Endometrium (tissue), 2 donors: ENCODE results near the gene GRIK3.
"Not testable (repeated sequence)": the region's sequence is repeated elsewhere in the genome, so short reads cannot be mapped to it uniquely, and the experiment has no call there.

Experiments used
- FAIRE-seq: peaks from 2 replicates; lab custom pipeline; 2012; peaks lifted over from hg19 to GRCh38; lab: Jason Lieb, UNC
- donor health status: control.
- donor health status: control.

The GRIK3 gene

DNA sequence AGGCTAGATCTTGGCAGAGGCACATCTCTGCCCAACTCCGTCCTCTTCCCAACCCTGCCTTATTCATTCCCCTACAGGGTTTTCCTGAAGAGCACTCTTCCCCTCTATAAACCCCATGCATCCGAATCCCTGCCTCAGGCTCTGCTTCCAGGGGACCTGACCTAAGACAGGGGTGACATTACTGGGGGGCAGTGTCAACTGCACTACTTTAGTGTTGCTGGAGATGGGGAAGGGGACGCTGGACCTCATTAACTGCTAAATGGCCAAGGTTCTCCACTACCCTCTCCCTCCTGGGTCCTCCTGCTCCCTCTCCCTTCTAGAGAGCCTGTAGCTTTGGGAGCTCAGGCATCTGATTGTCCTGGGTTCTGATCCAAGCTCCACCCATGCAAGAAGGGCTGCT, 126.2 kb downstream of the GRIK3 start:
- FAIRE-seq: no peak

DNA sequence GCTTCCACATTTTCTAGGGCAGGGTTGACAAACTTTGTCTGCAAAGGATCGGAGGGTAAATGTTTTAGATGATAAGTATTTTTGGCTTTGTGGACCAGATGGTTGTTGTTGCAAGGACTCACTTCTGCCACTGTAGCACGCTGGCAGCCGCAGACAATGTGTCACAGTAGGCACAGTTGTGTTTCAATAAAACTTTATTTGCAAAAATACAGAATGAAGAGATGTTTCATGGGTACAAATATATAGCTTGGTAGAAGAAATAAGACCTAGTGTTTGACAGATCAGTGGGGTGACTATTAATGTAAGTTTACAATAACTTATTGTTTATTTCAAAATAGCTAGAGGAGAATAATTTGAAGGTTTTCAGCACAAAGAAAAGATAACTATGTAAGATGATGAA, 127.8 kb downstream of the GRIK3 start:
- no peak for FAIRE-seq

DNA sequence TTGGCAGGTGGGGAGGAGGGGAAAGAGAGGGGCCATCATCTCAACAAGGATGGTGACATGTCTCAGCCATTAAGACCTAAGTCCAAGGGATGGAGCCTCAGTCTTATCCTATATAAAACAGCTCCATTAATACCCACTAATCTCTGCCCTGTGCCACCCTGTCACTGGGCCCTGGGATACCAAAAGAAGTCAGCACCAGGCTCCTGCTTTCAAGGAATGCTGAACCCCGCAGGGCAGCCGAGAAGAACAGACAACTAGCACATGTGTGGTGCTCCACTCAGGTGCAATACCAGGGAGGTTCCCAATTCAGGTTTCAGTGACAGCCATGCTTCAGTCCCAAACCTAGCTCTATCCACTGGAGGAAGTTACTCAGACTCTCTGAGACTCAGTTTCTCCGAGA, 128.4 kb downstream of the GRIK3 start:
- no peak for FAIRE-seq

DNA sequence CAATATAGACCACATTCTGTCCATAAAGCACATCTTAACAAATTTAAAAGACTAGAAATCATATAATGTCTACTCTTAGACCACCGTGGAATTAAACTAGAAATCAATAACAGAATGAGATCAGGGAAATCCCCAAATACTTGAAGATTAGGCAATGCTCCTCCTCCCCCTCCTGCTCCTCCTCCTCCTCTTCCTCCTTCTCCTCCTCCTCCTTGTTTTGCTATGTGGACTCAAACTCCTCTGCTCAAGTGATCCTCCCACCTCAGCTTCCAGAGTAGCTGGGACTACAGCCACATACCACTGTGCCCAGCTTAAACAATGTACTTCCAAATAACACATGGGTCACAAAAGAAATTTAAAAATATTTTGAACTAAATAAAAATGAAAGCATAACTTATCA, 134.2 kb downstream of the GRIK3 start:
- FAIRE-seq: no peak

DNA sequence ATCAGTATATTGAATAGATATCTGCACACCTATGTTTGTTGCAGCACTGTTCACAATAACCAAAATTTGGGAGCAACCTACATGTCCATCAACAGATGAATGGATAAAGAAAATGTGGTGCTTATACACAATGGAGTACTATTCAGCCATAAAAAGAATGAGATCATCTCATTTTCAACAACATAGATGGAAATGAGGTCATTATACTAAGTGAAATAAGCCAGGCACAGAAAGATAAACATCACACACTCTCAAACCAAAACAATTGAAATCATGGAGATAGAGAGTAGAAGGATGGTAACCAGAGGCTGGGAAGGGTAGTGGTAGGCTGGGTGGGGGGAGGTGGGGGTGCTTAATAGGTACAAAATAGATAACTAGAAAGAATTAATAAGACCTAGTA, 136.5 kb downstream of the GRIK3 start:
- not testable (repeated sequence) for FAIRE-seq

DNA sequence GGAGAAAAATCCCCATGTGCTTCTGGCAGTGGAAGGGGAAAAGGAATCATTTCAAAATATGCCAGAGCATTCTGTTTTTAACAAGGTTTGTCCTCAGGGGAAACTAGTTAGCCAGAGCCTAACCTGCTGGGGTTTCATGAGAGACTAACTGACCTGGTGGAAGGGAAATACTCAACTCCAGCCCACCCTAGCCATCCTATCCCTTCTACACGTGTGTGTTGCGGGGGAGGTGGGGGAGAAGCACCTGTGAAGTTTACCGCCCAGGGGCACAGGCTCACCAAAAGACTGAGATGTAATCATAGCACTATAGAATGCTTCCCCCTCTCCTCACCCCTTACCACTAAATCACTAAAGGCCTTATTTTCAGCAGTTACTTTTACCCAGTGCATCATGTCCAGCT, 139.5 kb downstream of the GRIK3 start:
- FAIRE-seq: no peak

DNA sequence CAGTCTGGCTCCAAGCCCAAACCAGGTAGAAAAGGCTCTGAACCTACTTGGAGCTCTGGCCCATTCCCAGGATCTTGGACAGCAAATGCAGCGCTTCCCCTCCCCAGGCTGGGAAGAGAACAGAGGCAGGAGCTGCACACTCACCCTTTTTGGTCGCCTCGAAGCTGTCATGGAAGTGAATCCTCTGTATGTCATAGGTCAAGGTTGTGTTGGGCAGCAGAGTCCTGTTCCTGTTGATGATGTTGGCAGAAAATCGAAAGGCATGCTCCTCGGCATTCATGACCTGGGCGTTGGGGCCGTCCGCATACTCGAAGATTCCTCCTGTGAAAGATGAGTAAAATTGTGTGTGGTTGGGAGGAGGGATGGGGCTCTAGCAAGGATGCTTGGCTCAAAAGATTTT, 143.5 kb downstream of the GRIK3 start:
- no peak for FAIRE-seq

DNA sequence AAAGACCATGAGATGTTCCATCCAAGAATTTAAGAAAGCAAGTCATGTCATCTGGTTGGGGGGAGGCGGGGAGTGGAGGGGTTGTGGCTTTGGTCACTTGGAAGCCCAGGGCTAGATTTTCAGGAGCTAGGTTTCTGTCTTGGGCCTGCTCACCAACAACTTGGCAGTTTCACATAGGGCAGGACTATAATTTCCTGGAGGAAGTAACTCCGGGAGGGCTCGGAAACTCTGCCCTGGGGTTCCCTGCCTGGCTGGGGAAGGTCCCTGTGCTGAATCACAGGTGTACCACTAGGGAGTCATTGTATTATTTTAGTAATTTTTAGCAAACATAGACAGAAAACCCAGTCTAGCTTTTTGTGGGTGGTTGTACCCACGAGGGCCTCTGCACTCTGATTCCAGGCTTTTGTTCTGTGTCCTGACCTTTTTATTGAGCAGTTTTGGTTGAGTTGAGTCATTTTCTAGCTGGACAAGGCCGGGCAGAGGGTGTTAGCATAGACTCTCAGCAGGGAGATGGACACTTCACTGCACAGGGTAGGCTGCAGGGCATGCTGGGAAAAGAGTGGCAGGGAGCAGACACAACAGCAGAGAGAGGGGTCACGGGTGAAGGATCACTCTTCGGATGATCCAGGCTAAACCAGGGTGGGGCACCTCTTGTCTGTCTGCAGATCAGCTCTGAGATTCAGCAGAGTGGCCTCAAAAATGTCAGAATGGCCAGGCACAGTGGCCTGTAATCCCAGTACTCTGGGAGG, 144.7 kb downstream of the GRIK3 start:
- no peak for FAIRE-seq

DNA sequence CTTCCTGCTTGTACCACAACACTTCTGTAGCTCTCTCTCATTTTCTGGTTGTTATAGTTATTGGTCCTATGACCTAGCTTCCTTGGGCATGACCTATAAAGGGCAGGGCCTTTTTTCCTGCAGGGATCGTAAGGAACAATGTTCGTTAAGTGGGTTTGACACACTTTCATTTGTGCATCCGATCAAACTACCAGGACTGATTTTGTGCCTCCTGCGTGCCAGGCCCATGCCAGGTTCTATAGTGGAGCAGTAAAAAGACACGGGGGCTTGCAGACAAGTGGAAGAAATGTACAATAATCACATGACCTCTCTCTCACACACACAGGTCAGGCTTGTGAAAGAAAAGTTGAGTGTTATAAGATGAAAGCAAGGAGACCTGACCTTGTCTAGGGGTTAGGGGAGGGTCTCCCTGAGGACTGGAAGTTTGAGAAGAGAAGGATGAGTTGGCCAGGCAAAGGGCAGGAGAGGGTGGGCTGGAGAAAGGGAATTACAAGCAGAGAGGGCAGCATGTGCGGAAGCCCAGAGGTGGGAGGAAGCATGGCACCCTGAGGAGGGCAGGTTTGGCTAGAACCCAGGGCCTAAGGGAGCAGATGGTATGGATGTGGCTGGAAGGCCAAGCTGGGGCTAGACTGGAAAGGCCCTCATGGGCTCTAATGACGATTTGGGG, 145.4 kb downstream of the GRIK3 start:
- no peak for FAIRE-seq

DNA sequence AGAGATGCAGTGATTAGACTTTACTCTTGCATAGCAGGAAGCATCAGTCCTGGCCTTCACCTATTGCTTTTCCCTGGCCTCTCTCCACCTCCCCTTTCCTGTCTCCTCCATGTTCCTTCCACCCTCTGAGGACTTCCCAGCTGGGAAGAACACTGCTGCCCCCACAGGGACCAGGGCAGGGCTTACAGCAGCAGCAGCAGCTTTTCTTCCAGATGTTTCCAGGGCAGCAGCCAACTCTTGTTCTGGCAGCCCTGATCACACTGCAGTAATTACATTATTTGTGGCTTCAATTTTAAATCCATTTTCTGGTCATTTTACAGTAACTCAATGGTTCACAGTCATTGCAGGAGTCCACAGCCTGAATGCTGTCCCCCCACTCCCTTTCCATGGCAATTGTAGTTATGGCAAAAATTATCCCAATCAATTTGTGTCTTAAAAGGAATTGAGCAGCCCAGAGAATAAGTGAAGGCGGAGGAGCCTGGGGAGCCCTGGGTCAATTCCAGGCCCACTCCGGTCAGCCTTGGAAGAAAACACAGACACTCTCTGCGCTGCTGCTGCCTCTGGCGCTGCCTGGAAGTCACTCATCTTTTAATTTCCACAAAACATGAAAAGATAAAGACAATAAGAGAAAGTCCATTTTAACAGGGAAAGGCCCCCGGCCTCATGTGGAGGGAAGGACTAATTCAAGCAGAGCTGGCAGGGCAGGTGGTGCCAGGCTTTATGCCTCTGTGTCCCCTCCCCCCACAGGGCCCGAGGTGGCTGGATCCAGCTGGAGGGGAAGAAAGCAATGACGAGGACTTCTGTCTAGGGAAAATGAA, 148.6 kb downstream of the GRIK3 start:
- no peak for FAIRE-seq

DNA sequence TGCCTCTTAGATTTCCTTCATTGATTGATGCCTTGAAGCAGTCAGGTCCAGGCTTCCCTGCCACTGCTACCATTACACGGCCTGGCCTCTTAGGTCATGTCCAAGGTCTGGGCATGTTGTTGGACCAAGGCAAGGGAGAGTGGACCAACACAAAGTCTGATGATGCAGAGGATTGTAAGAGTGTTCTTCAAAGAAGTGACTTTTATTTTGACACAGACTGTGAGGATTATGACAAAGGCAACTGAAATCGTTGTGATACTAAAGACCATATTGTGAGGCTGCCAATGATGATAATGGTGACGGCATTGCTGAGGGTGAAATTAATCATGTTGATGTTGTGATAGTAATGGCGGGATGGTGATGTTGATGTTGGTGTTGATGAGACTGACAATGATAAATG, 149.5 kb downstream of the GRIK3 start:
- no peak for FAIRE-seq

DNA sequence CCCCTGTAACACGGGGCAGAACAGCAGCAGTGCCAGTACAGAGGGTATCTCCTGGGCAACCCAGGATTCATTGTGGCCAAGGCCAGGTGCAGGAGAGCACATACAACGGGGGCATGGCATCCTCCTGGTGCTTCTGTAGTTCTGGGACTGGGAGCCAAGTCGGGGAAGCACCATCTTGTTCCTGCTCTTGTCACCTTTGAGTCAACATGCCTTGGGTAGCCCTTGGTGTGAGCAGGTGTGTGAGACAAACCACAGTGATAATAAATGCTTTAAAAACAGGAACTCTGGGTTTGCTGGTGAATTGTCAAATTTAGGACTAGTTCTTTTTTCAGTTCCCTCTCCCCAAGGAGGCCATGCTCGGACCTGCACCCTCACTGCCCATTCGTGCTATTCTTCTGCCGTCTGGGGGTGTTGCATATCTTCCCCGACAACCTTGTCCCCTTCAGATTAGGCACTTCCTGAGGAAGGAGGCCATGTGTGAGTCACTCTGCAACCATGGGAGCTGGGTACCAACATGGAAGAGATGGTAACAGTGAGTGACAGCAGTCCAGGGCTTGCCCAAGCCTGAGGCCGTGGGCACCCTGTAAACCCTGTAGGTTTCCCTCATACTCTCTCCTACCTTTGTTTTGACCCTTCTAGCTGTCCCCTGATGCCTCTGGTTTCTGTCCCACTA, 150.2 kb downstream of the GRIK3 start:
- no peak for FAIRE-seq

DNA sequence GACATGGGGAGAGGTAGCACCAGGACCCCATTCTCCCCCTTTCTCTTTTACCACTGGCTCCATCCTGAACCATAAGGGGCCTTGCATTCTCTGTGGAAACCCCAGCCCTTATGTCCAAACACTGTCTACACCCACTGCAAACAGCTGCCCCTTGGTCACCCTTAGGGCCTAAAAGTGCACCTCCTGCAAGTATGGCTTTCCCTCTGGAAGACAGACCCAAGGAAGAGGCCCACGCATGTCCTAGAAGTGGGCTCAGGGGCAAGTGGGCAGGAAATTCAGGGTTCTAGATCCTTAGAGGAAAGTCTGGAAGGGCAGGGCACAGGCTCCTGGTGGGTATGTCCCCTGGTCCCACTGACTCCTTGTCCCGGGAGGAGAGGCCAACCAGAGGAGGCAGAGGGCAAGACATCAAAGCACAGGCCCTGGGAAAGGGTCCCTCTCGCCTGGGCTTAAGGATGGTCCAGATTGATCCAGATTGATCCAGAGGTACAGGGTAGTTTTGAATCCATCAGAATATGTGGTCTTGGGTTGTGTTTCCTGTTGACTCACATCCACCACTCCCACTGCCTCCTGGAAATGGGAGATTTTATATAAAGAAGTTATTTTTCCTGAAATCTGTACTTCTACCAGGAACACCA, 150.9 kb downstream of the GRIK3 start:
- no peak for FAIRE-seq

DNA sequence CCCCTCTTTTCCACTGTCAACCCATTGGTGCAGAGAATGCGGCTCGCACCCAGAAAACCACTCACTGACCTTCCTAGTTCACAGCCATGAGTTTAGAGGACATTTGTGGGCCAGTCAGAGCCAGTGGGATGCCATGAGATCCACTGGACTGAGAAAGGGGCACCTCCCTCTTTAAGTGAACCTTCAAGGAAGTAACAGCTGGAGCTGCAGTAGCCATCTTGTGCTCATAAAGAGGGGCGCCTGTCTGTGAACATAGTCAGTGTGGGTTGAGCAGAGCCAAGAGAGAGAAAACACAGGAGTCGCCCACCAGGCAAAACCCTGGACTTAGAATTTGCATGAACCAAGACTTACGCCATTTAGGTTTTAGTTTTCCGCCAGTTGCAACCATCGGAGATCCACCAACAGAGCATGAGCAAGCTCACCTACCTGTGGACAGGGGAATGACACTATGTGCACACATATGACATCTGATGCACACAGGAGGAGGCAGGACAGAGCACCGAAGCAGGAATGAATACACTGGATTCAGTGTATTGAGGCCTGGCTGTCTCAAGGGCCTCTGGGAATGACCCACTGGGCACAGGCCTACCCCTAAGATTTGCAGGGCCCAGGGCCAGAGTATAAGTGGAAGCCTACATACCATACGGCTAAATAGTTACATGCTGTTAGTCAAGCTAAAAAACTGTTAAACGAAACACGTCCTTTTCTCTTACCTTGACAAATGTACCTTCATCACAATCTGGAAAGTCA, 151.6 kb downstream of the GRIK3 start:
- no peak for FAIRE-seq

DNA sequence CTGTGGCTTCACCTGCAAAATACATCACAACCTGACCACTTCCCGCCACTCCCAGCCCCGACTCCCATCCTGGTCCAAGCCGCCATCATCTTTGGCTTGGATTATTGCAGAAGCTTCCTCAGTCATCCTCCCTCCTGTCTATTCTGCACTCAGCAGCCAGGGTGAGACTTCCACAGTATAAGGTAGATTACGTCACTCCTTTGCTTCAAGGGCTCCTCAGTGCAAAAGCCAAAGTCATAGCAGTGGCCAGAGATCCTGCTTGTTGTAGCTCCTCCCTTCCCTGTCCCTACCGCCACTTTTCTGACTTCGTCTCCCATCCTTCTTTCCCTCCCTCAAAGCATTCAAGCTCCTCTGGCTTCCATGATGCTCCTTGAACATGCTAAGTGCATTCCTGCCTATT, 152.8 kb downstream of the GRIK3 start:
- FAIRE-seq: no peak

DNA sequence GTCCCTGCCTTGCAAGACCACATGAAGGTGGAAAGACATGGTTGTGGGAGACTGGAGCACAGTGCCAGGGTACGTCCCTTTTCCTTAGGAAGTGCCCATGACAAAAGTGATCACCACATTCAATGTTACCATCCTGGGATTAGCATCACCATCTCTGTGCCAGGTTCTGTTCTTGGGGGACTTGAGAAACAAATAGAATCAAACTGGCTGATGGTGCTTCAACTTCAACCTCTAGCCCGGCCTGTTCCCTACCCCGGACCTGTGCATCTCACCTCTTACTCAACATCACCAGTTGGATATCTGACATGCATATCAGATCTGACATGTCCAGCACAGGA, 153.3 kb downstream of the GRIK3 start:
- FAIRE-seq: no peak

DNA sequence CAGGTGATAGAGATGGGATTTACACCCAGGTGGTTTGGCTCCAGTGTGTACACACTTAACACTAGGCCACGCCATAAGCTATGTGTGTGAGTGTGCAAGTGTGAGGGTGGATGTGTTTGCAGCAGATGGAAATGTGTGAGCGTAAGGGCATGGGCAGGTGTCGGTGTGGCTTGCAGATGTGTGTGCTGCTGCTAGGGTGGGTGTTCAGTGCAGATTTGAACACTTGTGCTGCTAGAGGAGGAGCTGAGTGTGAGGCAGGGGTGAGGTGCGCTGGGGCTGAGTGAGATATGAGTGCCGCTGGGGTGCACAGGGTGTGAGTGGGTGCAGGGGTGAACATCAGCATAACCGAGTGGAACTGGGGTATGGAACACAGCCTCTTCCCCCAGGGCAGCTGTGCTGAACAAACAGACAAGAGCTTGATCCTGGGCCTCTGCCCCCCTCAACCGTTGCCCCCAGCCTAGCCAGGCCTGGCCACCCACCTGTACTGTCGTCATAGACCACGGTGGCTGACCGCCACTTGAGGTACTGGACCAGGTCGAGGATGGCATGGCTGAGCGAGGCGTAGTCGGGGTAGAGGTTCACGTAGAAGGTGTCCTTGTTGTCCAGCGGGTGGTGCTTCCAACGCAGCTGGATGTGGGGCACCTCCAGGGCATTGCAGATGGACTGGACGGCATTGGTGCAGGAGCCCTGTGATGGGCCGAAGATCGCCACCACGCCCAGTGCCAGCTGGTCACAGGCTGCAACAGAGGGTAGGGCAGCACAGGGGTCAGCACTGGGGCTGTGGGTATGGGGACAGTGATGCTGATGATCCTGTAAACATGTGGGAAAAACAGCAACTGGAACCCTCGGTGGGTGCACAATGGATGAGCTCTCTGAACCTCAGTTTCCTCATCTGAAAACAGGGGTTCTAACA, 153.9 kb downstream of the GRIK3 start:
- FAIRE-seq: no peak

DNA sequence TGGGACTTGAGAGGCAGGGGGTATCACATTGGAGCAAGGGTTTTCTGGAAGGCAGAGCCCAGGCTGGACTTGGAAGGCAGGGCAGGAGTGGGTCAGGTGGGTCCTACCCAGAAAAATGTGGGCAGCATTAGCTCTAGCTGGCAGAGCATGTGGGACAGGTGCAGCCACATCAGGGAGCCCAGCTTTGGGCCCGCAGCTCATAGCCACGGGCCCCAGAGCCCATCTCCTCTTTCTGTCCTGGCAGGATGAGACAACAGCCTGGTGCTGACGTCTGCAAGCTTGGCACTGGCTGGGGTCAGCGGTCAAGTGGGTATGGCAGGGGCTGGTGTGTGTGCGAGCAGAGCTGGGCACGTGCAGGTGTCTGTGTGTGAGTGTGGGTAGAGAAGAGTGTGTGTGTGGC, 154.7 kb downstream of the GRIK3 start:
- no peak for FAIRE-seq

DNA sequence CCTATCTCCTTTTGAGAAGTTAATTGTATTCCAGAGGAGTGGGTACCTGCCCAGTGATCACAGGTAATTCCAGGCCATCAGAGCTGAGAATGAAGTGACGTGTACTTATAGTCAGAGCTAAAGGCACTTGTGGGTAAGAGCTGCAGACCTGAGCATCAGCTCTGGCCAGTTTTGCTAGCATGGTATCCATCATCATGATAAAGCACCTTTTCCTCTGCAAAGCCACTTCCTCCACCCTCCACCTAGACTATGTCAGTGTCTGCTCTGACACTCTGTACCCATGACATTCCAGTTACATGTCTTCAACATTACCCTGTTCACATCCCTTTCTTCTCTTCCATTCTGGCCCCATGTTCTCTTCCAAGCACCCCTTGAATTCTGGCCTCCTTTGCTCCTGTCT, 157.3 kb downstream of the GRIK3 start:
- FAIRE-seq: no peak

DNA sequence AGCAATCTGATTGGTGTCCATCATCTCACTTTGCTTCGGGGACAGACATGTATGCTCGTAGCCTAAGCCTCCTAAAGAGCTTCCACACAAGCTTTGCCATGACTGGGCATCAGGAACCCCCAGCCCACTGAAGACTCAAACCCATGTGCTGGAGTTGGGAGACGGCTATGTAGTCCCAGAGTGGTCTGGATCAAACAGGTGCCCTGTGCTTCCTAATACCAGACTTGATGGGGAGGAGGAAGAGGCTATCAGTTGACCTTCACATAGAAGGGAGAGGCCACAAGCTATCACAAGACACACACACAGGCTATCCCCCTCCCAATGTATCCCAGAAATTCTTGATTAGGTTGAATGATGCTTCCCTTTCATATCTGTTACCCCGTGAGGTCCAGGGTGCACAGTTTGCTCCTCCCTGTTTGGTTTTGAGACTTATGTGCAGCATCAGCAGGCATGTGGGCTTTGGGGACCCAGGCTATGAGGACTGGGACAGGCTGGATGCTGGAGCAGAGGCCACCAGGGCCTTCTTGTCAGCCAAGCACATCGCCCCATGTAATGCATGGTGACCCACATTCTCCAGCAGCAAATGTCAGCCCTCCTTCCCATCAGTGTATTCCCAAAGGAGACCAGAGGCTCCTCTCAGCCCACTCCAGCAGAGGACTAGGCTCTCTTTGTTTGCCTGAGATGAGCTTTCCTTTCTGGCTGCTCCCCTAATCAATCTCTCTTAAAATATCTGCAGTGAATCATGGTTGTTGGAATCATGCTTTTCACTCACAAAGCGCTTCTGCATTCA, 159.8 kb downstream of the GRIK3 start:
- FAIRE-seq: no peak
